ENCODE data around the gene RBBP8NL. TPM values are rescaled to one million over a fixed set of nuclear protein-coding genes. Genes with fewer than 3 reads are reported as not detected.
A peak's percentile ranks its signal among the peaks of the same experiment; 100 is the strongest.

RBBP8NL gene
- polyA plus RNA-seq, 2 of the 4 experiments (the other 2 are of a cell fraction) = not detected

DNA sequence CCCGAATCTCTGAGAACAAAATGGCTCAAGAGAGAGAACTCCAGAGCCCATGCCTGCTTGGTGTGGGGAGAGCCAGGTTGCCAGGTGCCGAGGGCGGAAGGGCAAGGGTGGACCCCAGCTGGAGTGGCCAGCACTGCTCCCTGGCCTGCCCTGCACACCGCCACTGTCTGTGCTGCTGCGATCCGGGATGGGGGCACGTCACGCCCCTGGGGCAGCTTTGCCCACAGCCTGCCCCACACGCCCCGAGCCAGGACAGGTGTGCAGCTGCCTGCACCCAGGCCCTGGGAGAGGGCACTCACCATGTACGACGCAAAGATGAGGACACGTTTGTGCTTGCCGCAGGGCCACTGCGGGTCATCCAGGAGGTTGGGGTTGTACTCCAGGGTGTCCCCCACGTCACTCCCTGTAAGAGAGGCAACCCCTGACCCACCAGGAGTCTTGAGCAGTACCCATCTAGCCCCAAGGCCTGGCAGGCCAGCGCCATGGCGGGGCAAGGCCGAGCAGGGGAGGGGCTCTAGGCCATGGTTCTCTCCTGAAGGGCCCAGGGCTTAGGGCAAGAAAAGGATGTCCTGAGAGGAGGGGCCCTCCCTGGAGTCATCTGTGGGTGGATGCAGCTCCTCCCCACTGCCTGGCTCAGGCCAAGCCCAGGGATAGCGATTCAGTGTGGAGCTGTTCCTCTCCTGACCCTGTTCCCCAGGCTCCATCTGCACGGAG is 34.6 kb downstream of the RBBP8NL start:
- TF ChIP-seq HOXB13 (CRISPR knock-in tag; IDR thresholded peaks at IDR 0.05; ENCODE audit: low read depth) (no peak), ZNF302 (CRISPR knock-in tag; IDR thresholded peaks at IDR 0.05) (no peak), KDM5A (IDR thresholded peaks at IDR 0.05) (no peak), JUNB (IDR thresholded peaks at IDR 0.05) (no peak), EP300 (IDR thresholded peaks at IDR 0.05) (no peak), ZFP36 (IDR thresholded peaks at IDR 0.05; ENCODE audit: borderline replicate concordance, partially characterized antibody) (no peak), HDAC2 (IDR thresholded peaks at IDR 0.05) (no peak), POLR2A (IDR thresholded peaks at IDR 0.05; ENCODE audit: low read length) (no peak)
- TF ChIP-seq, protein P1, sequence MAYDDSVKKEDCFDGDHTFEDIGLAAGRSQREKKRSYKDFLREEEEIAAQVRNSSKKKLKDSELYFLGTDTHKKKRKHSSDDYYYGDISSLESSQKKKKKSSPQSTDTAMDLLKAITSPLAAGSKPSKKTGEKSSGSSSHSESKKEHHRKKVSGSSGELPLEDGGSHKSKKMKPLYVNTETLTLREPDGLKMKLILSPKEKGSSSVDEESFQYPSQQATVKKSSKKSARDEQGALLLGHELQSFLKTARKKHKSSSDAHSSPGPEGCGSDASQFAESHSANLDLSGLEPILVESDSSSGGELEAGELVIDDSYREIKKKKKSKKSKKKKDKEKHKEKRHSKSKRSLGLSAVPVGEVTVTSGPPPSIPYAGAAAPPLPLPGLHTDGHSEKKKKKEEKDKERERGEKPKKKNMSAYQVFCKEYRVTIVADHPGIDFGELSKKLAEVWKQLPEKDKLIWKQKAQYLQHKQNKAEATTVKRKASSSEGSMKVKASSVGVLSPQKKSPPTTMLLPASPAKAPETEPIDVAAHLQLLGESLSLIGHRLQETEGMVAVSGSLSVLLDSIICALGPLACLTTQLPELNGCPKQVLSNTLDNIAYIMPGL (CRISPR knock-in tag; IDR thresholded peaks at IDR 0.05; ENCODE audit: borderline replicate concordance) = no peak
- TF ChIP-seq, protein P2, sequence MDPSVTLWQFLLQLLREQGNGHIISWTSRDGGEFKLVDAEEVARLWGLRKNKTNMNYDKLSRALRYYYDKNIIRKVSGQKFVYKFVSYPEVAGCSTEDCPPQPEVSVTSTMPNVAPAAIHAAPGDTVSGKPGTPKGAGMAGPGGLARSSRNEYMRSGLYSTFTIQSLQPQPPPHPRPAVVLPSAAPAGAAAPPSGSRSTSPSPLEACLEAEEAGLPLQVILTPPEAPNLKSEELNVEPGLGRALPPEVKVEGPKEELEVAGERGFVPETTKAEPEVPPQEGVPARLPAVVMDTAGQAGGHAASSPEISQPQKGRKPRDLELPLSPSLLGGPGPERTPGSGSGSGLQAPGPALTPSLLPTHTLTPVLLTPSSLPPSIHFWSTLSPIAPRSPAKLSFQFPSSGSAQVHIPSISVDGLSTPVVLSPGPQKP (IDR thresholded peaks at IDR 0.05; ENCODE audit: low read depth, low read length) = no peak
- peaks cover 15% of the 10 kb centered on the region for H3K4me1 ChIP-seq
- no peak overlapping the region for H3K4me3 ChIP-seq
- ATAC-seq (peak; percentile 1 to 10; a peak in 2 of 6 replicates), DNase-seq (ENCODE audit: low read depth in 1 of 2, low spot score in 1 of 2) (no peak), FAIRE-seq (no peak)
- no peaks in the 10 kb centered on the region for H3K9me3 ChIP-seq
- no peak overlapping the region for H3K27ac ChIP-seq
- POLR2A ChIA-PET = interaction anchor here (0.5 kb wide), 1 partner anchor 288 kb away, joined by 6 read pairs; no protein-coding TSS in a partner anchor
- 91% methylated on average over 14 of the region's 21 CpGs for WGBS (ENCODE audit: missing lambda C conversion rate)
- CTCF ChIA-PET = interaction anchor here (1.2 to 6.0 kb wide), 5 partner anchors 8 to 416 kb away, joined by 3 to 38 read pairs (median 11); no protein-coding TSS in a partner anchor
- H3K4me2 ChIP-seq = no peak overlapping the region

DNA sequence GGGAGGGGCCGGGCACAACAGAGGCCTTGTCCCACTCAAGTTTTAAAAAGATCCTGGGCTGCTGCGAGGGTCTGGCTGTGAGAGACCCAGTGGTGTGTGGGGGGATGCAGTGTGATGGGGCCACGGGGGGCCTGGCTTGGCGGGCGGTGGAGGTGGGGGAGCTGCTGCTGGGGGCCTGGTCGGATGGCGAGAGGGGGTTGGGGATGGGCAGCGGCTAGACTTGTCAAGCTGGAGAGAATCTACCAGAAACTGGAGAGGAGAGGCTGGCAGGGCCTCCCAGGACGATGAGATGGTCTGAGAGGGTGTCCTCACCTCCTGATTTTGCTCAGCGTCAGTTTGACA is 35.3 kb downstream of the RBBP8NL start:
- H3K4me3 ChIP-seq = no peak overlapping the region
- no peak for FAIRE-seq
- H3K9me3 ChIP-seq = no peaks in the 10 kb centered on the region
- H3K4me1 ChIP-seq = peaks cover 15% of the 10 kb centered on the region
- CTCF ChIA-PET = interaction anchor here (1.7 to 6.0 kb wide), 3 partner anchors 9 to 13 kb away, joined by 7 to 38 read pairs (median 13); no protein-coding TSS in a partner anchor
- no peak overlapping the region for H3K27ac ChIP-seq
- POLR2A ChIA-PET = no interaction called here
- WGBS (ENCODE audit: missing lambda C conversion rate) = 93% methylated on average over 7 of the region's 10 CpGs
- no peak overlapping the region for H3K4me2 ChIP-seq
- no peak for DNase-seq (ENCODE audit: low read depth in 1 of 2, low spot score in 1 of 2)
- no peak for ATAC-seq
- TF ChIP-seq CBX2 (IDR thresholded peaks at IDR 0.05; ENCODE audit: borderline replicate concordance, low read depth) (no peak), CBX8 (IDR thresholded peaks at IDR 0.05) (no peak), CHD2 (IDR thresholded peaks at IDR 0.05; ENCODE audit: low read length, partially characterized antibody) (no peak), ZNF302 (CRISPR knock-in tag; IDR thresholded peaks at IDR 0.05) (no peak), ZC3H11A (IDR thresholded peaks at IDR 0.05) (no peak), NFE2L2 (conservative IDR thresholded peaks at IDR 0.05; ENCODE audit: low read length) (no peak)
- TF ChIP-seq, protein P3, sequence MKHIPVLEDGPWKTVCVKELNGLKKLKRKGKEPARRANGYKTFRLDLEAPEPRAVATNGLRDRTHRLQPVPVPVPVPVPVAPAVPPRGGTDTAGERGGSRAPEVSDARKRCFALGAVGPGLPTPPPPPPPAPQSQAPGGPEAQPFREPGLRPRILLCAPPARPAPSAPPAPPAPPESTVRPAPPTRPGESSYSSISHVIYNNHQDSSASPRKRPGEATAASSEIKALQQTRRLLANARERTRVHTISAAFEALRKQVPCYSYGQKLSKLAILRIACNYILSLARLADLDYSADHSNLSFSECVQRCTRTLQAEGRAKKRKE (CRISPR knock-in tag; IDR thresholded peaks at IDR 0.05; ENCODE audit: low read depth) = no peak
- TF ChIP-seq, protein P4, sequence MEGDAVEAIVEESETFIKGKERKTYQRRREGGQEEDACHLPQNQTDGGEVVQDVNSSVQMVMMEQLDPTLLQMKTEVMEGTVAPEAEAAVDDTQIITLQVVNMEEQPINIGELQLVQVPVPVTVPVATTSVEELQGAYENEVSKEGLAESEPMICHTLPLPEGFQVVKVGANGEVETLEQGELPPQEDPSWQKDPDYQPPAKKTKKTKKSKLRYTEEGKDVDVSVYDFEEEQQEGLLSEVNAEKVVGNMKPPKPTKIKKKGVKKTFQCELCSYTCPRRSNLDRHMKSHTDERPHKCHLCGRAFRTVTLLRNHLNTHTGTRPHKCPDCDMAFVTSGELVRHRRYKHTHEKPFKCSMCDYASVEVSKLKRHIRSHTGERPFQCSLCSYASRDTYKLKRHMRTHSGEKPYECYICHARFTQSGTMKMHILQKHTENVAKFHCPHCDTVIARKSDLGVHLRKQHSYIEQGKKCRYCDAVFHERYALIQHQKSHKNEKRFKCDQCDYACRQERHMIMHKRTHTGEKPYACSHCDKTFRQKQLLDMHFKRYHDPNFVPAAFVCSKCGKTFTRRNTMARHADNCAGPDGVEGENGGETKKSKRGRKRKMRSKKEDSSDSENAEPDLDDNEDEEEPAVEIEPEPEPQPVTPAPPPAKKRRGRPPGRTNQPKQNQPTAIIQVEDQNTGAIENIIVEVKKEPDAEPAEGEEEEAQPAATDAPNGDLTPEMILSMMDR (IDR thresholded peaks at IDR 0.05) = no peak
